Endothelial cell of umbilical vein (primary cell): ENCODE measurements around the gene ZNF611. TPM values are rescaled to one million over a fixed set of nuclear protein-coding genes. Genes with fewer than 3 reads are reported as not detected.

ENCODE experiments used
- BruUV-seq: library from RNA; stranded (reverse); fragments of 400-500 nt; replicated peaks from 2 replicates; lab custom pipeline; 2021; lab: Mats Ljungman, UMichigan
- CTCF ChIA-PET: fragments of 300-600, 350-600 bp; sonication (Branson Sonifier 250); formaldehyde crosslinking; loops from one replicate; lab custom pipeline; 2021; ENCODE audit warnings: antibody characterized with exemption, inconsistent platforms; lab: Charles Lee
- POLR2A ChIA-PET: fragments of 300-600, 350-600 bp; sonication (Branson Sonifier 250); formaldehyde crosslinking; loops from one replicate; lab custom pipeline; 2021; ENCODE audit warnings: antibody characterized with exemption, inconsistent platforms; lab: Charles Lee
- DNase-seq: peaks from one replicate; pipeline ENCODE4 v3.0.0-alpha.2; 2011; ENCODE audit warnings: low read depth, low spot score
- FAIRE-seq: peaks from 2 replicates; lab custom pipeline; 2011; peaks lifted over from hg19 to GRCh38; lab: Jason Lieb, UNC
- H2AFZ ChIP-seq: 2 replicates; pipeline ENCODE4 v1.6.0; 2012; ENCODE audit warnings: low read depth, low read length, control low read depth, inconsistent platforms
- H3K27ac ChIP-seq: 2 replicates; pipeline ENCODE4 v1.5.1; 2011; ENCODE audit warnings: low read depth, mild to moderate bottlenecking, control low read depth, low read length, moderate library complexity; ENCODE audit not compliant: insufficient read depth
- H3K27me3 ChIP-seq, 2 experiments: 2 replicates each; pipeline versions ENCODE4 v1.6.0 to v1.6.1; 2011; ENCODE audit warnings: low read length in 2 of 2, mixed read lengths in 1 of 2; ENCODE audit not compliant: control insufficient read depth in 2 of 2, insufficient read depth in 2 of 2
- H3K36me3 ChIP-seq, 2 experiments: 2 replicates in 1 of 2; 3 replicates in 1 of 2; pipeline ENCODE4 v1.5.1; 2011; ENCODE audit warnings: low read length in 2 of 2, mild to moderate bottlenecking in 1 of 2, moderate library complexity in 1 of 2; ENCODE audit not compliant: control insufficient read depth in 2 of 2, insufficient read depth in 2 of 2; ENCODE audit errors: extremely low read depth in 1 of 2
- H3K4me1 ChIP-seq: 3 replicates; pipeline ENCODE4 v1.5.1; 2011; ENCODE audit warnings: mild to moderate bottlenecking, low read length; ENCODE audit not compliant: control insufficient read depth, insufficient read depth; ENCODE audit errors: extremely low read depth
- H3K4me2 ChIP-seq: 2 replicates; pipeline ENCODE4 v1.6.1; 2011; ENCODE audit warnings: low read length, control low read depth, mixed read lengths; ENCODE audit not compliant: insufficient read depth
- H3K4me3 ChIP-seq, 3 experiments: fragments of 200-600 bp in 1 of 3; sonication (generic), shearing (Covaris generic) in 1 of 3; replicated peaks in 1 of 3; 2 replicates each; pipeline ENCODE4 v1.5.1; 2011 to 2016; ENCODE audit warnings: control low read depth in 3 of 3, low read length in 3 of 3, mild to moderate bottlenecking in 2 of 3, inconsistent platforms in 1 of 3, low read depth in 1 of 3, moderate library complexity in 1 of 3; ENCODE audit not compliant: insufficient read depth in 1 of 3
- H3K79me2 ChIP-seq: 2 replicates; pipeline ENCODE4 v1.6.0; 2012; ENCODE audit warnings: low read length, inconsistent platforms; ENCODE audit not compliant: control insufficient read depth, insufficient read depth
- H3K9ac ChIP-seq: replicated peaks from 2 replicates; pipeline ENCODE3; 2011; ENCODE audit warnings: low read length, control low read depth; ENCODE audit not compliant: insufficient read depth; ENCODE audit errors: extremely low read depth
- H3K9me1 ChIP-seq: replicated peaks from 3 replicates; pipeline ENCODE4 v1.6.0; 2011; ENCODE audit warnings: mild to moderate bottlenecking, low read length; ENCODE audit not compliant: control insufficient read depth, insufficient read depth; ENCODE audit errors: extremely low read depth
- H3K9me3 ChIP-seq: replicated peaks from 2 replicates; pipeline ENCODE4 v1.5.1; 2012; ENCODE audit warnings: low read length, inconsistent platforms; ENCODE audit not compliant: control insufficient read depth, insufficient read depth
- H4K20me1 ChIP-seq: replicated peaks from 2 replicates; pipeline ENCODE3; 2011; ENCODE audit warnings: mild to moderate bottlenecking, low read length; ENCODE audit not compliant: control insufficient read depth, insufficient read depth; ENCODE audit errors: extremely low read depth
- CTCF ChIP-seq, 2 donors: IDR thresholded peaks; 1 replicate in 1 of 2; 2 replicates in 1 of 2; pipeline ENCODE4 v1.5.1; 2011; ENCODE audit warnings: low read length in 2 of 2, mild to moderate bottlenecking in 2 of 2, moderate library complexity in 2 of 2, control low read depth in 1 of 2, inconsistent platforms in 1 of 2, low read depth in 1 of 2; ENCODE audit not compliant: insufficient read depth in 1 of 2; ENCODE audit errors: extremely low read depth in 1 of 2
- FOS ChIP-seq: IDR thresholded peaks from 2 replicates; pipeline ENCODE4 v1.6.1; 2011; ENCODE audit warnings: mild to moderate bottlenecking, low read length, moderate library complexity, borderline replicate concordance; ENCODE audit not compliant: insufficient read depth
- JUN ChIP-seq: IDR thresholded peaks from 2 replicates; pipeline ENCODE4 v1.6.1; 2011; ENCODE audit warnings: borderline replicate concordance, low read depth; ENCODE audit not compliant: insufficient read length, insufficient read depth
- MAX ChIP-seq: IDR thresholded peaks from 2 replicates; pipeline ENCODE4 v1.6.1; 2011; ENCODE audit not compliant: insufficient read depth, insufficient read length
- MYC ChIP-seq: IDR thresholded peaks from one replicate; pipeline ENCODE4 v1.6.1; 2011; ENCODE audit warnings: mild to moderate bottlenecking, low read depth, low read length
- POLR2A ChIP-seq: IDR thresholded peaks from 2 replicates; pipeline ENCODE4 v1.6.1; 2012; ENCODE audit warnings: low read depth, mild to moderate bottlenecking, control low read depth, low read length
- dilution Hi-C: fragments of 300-500 bp; cut with MboI; formaldehyde crosslinking; loops from one replicate; pipeline ENCODE4 v1.15.0; 2019; ENCODE audit warnings: low sequenced_read_pairs; ENCODE audit not compliant: extremely low pct_ligation_motif_present
- intact Hi-C: fragments of 100-400 bp; cut with micrococcal nuclease; formaldehyde crosslinking; loops from one replicate; pipeline ENCODE4 v1.10.0; 2022
- polyA plus RNA-seq, 4 experiments: library from polyadenylated mRNA; depleted of rRNA in 3 of 4; stranded (reverse) in 3 of 4; unstranded in 1 of 4; fragments of >200 nt; gene quantifications; 2 replicates each; pipeline versions ENCODE4 v1.2.1 to v1.2.3, GENCODE V29; 2011 to 2012; ENCODE audit warnings: missing spikeins in 1 of 4
- total RNA-seq: library from RNA; stranded (reverse); gene quantifications from 2 replicates; pipeline ENCODE4 v1.2.3, GENCODE V29; 2021

ZNF611 gene
- total and polyA plus RNA-seq, 2 donors (not counting 3 experiments of a cell fraction or from before 2014, with no cell fraction given) = 3.1 to 20.0 TPM

- CTCF ChIA-PET = no interaction called here
These were observed 64.8 kb downstream of the ZNF611 start for GRCh38 chr19:52670046-52670445.

More at GRCh38 chr19:52670046-52670445, 64.8 kb downstream of the ZNF611 start:
- H3K79me2 ChIP-seq = peaks cover 69% of the 10 kb centered on the region
- dilution Hi-C loops (no loop called here), intact Hi-C loops (no loop called here)
- H3K9me3 ChIP-seq = no peaks in the 10 kb centered on the region
- no peak overlapping the region for H2AFZ ChIP-seq
- POLR2A ChIA-PET = no interaction called here
- H3K9me1 ChIP-seq = no peaks in the 10 kb centered on the region
- no peaks in the 10 kb centered on the region for H3K4me1 ChIP-seq
- H3K27ac ChIP-seq = no peak overlapping the region
- H3K4me2 ChIP-seq = no peak overlapping the region
- BruUV-seq = no TSS peak
- no peak for FAIRE-seq
- TF ChIP-seq CTCF (IDR thresholded peaks at IDR 0.05; ENCODE audit: extremely low read depth in 1 of 2, insufficient read depth in 1 of 2, low read depth in 1 of 2, low read length in 2 of 2) = no peak
- TF ChIP-seq FOS = no peak
- TF ChIP-seq JUN = no peak
- TF ChIP-seq MYC = no peak
- no peak for TF ChIP-seq POLR2A
- TF ChIP-seq MAX = no peak
- no peak overlapping the region for H3K9ac ChIP-seq
- no peaks in the 10 kb centered on the region for H4K20me1 ChIP-seq
- no peak overlapping the region for H3K4me3 ChIP-seq
- H3K36me3 ChIP-seq = no peaks in the 10 kb centered on the region
- DNase-seq = no peak
- H3K27me3 ChIP-seq = no peaks in the 10 kb centered on the region
